ENCODE results near the gene RPTOR. TPM values are rescaled to one million over a fixed set of nuclear protein-coding genes. Genes with fewer than 3 reads are reported as not detected.
"Not testable (repeated sequence)": the region's sequence is repeated elsewhere in the genome, so short reads cannot be mapped to it uniquely, and the experiment has no call there.

The RPTOR gene
- total RNA-seq, 1 donor from 2014 or later, result 18.8 TPM

DNA sequence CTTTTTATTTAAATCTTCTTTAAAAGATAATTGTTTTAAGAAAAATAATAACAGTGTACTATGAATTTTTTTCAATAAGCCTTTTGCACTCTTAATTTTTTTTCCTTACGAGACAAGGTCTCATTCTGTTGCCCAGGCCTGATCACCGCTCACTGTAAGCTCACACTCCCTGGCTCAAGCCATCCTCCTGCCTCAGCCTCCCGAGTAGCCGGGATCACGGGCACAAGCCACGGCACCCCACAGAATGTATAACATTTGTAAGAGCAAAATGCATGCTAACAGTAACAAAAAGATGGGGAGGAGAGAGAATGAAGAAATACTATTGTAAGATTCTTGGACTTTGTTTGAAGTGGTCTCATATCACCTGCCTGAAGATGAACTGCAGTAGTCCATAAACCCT is 320.1 kb downstream of the RPTOR start:
- no peak for DNase-seq (ENCODE audit: low spot score)

DNA sequence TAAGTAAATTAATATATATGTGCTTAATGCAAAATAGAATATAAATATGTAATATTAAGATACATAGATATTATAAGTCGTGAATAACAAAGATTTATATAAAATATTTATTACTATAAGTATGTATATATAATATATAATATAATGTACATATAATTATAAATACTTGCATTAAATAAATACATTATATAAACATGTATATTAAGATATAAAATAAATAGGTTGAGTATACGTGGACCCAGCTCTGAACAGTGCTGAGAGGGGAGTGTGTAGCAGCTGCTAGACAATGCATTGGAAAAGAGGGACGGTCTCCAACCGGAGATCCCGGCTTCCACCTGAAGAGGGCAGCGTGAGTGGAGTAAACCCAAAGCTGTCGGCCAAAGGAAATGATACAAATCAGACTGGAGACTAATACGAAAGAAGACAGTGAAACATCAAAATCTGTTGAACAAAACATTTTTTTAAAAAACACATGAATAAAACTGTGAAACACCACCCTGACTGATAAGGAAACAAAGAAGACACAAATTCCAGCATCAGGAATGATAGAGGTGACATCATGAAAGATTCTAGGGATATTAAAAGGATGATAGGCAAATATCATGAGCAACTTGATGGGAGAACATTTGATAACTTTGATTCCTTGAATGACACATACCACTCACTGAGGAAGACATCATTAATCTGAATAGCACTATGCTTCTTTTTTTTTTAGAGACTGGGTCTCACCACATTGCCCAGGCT is 321.6 kb downstream of the RPTOR start:
- ATAC-seq (peak; percentile 94), DNase-seq (ENCODE audit: low spot score) (no peak)

More for the DNA sequence above, 320.1 kb downstream of the RPTOR start:
- no peak for ATAC-seq

GRCh38 chr17:80868022-80868609 is 323.5 kb downstream of the RPTOR start:
- DNase-seq (ENCODE audit: low spot score) (no peak), ATAC-seq (no peak)

DNA sequence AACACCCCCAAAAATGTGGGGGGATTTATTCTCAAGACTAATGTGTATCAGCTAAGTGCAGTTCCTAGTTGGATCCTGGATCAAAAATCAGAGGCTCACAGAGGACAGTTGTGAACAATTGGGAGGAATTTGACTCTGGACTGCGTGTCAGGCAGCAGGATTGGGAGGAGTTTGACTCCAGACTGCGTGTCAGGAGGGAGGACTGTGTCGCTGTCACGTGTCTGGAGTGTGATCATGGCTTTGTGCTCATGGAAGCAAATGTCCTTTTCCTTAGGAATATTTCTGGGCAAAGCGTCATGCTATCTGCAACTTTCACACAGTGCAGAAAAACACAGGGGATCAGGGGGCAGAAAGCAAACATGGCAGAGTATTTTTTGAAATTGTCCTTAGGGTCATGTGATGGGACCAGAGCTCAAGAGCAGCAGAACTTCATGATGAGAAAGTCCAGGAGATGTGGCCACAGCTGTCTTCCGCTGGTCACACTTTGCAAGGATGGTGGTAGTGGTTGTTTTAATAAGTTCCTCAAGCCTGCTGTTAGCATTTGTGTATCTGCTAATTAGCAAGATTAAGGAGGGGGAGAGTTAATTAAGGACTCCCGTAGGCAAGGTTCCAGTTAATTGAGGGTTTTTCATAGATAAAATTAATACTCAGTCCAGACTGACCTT is 325.0 kb downstream of the RPTOR start:
- DNase-seq (ENCODE audit: low spot score) (no peak), ATAC-seq (no peak)

DNA sequence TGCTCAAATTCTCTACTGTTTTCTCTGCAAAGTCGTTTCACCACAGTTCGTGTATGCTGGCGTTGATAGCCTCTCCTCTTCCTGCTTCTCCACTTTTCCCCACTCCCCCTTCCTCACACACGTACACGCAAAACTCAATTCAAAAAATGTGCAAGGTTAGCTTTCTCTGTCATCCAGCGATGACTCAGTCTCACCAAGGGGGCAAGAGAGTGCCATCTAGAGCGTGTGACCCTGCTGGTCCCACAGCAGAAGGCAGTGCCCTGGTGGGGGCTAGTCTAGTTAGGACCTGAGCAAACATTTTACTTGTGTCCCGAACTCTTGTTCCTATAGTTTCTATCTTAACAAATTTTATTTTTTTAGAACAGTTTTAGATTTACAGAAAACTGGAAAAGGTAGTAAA is 325.8 kb downstream of the RPTOR start:
- ATAC-seq, result no peak
- DNase-seq (ENCODE audit: low spot score), result no peak

DNA sequence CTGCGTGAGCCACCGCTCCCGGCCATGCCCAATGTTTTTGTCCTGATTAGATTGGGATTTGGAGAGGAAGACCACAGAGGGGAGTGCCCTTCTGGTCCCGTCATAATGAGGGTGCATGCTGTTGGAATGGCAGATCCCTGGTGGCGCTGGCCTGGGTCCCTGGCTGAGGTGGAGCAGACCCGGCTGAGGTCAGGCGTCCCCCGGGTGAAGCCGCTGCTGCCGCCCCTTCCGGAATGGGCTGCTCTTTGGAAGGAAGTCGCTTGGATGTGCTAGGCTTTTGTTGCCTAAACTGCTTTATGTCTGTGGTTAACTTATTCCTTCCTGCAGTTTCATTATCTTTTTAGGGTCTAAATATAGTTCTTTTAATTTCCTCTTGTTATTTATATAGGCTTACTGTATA is 326.7 kb downstream of the RPTOR start:
- peak; percentile 22 for ATAC-seq

GRCh38 chr17:80872001-80872500 is 327.4 kb downstream of the RPTOR start:
- DNase-seq (ENCODE audit: low spot score) (no peak), ATAC-seq (no peak)

More for the DNA sequence above, 326.7 kb downstream of the RPTOR start:
- DNase-seq (ENCODE audit: low spot score), result no peak

- no peak for ATAC-seq
- no peak for DNase-seq (ENCODE audit: low spot score)
Observed at GRCh38 chr17:80872501-80873306, 328.1 kb downstream of the RPTOR start.

DNA sequence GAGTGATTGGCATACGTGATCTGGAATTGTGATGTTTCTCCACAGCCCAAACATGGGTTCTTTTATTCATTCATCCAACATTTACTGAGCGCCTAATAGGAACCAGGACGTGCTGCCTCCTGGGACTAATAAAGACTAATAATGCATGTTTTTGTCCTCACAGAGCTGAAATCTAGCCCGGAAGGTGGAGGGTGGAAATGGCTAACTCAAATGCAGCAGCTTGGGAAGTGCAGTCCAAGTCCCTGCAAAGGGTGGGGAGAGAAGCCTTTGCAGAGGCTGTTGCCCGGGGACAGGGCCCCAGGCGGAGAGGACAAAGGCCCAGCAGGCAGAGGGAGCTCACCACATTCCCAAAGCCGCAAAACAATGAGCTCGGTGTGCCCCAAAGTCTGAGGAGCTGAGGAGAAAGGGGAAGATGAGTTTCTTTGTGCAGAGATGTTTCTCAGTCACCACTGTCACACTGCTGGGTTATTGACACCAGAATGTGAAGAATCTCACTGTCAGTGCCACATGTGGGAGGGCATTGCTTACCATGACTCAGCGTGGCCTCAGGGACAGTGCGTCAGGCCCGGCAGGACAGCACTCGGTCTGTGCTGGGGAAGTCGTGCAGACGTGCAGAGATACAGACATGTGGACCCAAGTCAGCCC is 328.8 kb downstream of the RPTOR start:
- DNase-seq (ENCODE audit: low spot score), result no peak
- peak; percentile 14 for ATAC-seq

DNA sequence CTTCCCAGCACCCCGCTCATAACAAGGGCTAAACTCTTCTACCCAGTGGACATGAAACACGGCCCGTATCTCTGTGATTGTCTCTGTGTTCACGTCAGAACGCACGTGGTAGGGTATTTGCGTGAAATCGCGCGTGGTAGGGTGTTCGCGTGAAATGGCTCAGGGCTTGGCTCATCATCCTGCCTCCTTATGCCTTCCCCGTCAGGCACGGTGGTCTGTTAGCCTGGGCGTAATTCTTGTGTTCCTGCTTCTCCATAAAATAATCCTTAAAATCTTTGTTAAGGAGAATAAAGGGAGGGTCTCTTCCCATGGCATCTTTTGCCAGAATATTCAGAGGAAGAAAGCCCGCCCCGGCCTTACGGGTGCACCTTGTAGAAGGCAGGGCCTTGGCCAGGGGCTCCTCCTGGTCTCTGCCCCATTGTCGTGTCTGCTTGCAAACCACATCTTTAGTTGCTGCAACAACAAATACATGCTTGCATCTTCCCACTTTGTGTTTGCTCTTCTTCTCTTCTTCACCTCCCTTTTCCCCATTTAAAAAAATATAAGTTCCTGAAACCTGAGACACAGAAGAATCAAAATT is 330.3 kb downstream of the RPTOR start:
- ATAC-seq (no peak), DNase-seq (ENCODE audit: low spot score) (no peak)

DNA sequence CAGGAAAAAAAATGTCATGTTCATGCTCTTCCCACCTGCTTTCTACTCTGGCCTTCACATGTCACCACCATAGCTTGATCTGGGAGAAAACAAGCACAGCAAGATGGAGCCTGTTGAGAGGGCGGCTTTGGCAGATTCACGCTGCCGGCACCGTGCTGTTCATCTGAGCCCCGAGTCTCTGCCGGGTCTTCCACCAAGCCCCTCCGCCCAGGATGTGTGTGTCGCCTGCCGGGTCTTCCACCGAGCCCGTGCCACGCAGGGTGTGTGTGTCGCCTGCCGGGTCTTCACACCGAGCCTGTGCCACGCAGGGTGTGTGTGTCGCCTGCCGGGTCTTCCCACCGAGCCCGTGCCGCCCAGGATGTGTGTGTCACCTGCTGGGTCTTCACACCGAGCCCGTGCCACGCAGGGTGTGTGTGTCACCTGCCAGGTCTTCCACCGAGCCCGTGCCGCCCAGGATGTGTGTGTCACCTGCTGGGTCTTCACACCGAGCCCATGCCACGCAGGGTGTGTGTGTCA is 330.9 kb downstream of the RPTOR start:
- not testable (repeated sequence) for DNase-seq (ENCODE audit: low spot score); ATAC-seq

DNA sequence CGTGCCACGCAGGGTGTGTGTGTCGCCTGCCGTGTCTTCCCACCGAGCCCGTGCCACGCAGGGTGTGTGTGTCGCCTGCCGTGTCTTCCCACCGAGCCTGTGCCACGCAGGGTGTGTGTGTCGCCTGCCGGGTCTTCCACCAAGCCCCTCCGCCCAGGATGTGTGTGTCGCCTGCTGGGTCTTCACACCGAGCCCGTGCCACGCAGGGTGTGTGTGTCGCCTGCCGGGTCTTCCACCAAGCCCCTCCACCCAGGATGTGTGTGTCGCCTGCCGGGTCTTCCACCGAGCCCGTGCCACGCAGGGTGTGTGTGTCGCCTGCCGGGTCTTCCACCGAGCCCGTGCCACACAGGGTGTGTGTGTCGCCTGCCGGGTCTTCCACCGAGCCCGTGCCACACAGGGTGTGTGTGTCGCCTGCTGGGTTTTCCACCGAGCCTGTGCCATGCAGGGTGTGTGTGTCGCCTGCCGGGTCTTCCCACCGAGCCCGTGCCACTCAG is 331.9 kb downstream of the RPTOR start:
- not testable (repeated sequence) for ATAC-seq; DNase-seq (ENCODE audit: low spot score)

DNA sequence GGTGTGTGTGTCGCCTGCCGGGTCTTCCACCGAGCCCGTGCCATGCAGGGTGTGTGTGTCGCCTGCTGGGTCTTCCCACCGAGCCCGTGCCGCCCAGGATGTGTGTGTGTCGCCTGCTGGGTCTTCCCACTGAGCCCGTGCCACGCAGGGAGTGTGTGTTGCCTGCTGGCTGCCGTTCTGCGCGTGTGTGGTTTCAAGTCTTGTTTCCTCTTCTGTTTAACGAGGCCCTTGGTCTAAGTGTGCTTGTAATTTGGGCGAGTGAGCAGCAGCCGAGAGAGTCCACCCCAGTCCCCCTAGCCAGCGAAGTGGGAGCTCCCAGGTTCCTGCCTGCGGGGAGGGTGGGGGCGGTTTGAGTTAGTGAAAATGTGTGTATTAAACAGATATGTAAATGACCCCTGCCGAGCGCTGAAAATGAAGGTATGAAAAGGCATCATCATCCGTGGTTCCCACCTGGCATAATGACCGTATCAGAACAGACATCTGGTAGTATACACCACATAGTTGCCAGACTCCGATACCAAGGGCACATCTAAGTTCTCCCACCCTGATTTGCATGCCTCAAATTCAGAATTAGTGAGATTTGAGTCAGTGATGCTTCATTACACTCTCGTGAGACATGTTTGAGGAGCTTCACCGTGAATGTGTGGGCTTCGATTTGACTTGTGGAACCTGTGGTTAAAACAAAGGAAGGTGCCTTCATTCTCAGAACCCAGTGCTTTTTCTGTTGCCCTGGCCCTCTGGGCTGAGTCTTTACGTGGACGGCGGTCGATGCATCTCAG is 332.5 kb downstream of the RPTOR start:
- DNase-seq (ENCODE audit: low spot score), result no peak
- no peak for ATAC-seq

DNA sequence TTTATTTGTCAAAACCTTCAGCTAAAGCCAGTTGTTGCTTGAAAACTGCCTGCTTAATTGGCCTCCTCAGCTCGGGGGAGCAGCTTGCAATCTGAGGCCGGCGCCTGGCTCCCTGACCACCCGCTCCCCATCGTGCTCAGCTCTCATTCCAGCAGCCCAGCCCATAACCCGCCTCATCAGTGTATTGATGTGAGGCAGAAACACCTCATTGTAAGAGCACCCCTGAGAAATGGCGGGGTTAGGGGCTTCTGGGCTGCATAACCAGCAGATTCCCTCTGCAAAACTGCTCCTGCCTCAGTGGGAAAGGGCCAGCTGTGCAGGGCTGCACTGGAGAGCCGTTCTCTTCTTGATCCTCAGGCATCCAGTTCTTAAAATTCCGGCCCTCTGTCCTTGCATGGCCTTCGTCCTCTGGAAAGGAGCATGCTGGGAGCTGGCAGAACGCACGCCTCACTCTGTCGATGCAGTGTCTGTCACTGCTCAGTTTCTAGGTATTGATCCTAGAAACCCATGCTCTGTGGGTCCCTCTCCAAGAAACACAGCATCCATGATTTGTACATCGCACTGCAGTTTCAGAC is 333.2 kb downstream of the RPTOR start:
- no peak for ATAC-seq
- DNase-seq (ENCODE audit: low spot score), result no peak

GRCh38 chr17:80878876-80879722 is 334.5 kb downstream of the RPTOR start:
- ATAC-seq, result no peak
- no peak for DNase-seq (ENCODE audit: low spot score)

DNA sequence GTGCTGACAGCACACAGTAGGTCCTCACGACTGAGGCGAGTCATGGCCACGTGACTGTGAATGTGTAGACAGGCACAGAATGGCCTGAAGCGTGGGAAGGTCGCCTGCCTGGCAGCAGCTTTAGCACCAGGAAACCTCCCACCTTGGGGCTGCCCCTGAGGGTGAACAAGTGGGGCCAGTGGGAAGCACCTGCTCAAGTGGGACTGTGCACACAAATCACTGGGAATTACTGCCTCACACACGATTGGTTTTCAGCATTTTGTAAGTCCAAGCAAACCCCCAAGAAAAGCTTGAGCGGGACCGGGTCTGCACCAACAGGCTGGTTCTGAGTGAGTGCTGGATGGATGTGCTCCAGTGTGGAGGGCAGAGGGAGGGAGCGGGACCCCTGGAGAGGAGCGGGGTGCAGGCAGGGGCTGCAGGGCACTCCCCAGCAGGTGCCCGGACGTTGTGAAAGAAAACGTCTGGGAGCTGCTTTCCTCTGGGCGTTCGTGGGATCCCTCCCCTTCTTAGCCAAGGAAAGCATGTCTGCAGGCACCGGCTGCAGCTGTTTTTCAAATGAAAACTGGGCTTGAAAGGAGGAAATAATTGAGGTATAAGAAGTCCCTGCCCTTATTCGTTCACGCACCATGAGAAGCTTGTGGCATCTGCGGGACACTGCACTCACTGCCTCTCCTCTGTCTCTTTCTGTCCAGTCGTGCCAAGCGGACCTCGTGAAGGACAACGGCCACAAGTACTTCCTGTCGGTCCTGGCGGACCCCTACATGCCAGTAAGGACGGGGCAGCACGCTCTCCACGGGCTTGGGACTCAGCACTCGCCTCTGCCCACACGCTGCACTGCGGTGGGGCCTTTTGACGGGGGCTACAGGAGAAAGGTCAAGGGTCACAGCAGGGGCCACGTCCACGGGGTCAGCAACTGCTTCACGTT is 335.3 kb downstream of the RPTOR start:
- ATAC-seq, result no peak
- no peak for DNase-seq (ENCODE audit: low spot score)

GRCh38 chr17:80880648-80880985 is 336.0 kb downstream of the RPTOR start:
- no peak for ATAC-seq
- no peak for DNase-seq (ENCODE audit: low spot score)
